Measurements from ENCODE around the gene ABCA7. TPM values are rescaled to one million over a fixed set of nuclear protein-coding genes. Genes with fewer than 3 reads are reported as not detected.

ABCA7 gene, protein sequence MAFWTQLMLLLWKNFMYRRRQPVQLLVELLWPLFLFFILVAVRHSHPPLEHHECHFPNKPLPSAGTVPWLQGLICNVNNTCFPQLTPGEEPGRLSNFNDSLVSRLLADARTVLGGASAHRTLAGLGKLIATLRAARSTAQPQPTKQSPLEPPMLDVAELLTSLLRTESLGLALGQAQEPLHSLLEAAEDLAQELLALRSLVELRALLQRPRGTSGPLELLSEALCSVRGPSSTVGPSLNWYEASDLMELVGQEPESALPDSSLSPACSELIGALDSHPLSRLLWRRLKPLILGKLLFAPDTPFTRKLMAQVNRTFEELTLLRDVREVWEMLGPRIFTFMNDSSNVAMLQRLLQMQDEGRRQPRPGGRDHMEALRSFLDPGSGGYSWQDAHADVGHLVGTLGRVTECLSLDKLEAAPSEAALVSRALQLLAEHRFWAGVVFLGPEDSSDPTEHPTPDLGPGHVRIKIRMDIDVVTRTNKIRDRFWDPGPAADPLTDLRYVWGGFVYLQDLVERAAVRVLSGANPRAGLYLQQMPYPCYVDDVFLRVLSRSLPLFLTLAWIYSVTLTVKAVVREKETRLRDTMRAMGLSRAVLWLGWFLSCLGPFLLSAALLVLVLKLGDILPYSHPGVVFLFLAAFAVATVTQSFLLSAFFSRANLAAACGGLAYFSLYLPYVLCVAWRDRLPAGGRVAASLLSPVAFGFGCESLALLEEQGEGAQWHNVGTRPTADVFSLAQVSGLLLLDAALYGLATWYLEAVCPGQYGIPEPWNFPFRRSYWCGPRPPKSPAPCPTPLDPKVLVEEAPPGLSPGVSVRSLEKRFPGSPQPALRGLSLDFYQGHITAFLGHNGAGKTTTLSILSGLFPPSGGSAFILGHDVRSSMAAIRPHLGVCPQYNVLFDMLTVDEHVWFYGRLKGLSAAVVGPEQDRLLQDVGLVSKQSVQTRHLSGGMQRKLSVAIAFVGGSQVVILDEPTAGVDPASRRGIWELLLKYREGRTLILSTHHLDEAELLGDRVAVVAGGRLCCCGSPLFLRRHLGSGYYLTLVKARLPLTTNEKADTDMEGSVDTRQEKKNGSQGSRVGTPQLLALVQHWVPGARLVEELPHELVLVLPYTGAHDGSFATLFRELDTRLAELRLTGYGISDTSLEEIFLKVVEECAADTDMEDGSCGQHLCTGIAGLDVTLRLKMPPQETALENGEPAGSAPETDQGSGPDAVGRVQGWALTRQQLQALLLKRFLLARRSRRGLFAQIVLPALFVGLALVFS (N-terminal part only)
- 10 to 100 TPM; 21.8 to 31.2 TPM for total RNA-seq

DNA sequence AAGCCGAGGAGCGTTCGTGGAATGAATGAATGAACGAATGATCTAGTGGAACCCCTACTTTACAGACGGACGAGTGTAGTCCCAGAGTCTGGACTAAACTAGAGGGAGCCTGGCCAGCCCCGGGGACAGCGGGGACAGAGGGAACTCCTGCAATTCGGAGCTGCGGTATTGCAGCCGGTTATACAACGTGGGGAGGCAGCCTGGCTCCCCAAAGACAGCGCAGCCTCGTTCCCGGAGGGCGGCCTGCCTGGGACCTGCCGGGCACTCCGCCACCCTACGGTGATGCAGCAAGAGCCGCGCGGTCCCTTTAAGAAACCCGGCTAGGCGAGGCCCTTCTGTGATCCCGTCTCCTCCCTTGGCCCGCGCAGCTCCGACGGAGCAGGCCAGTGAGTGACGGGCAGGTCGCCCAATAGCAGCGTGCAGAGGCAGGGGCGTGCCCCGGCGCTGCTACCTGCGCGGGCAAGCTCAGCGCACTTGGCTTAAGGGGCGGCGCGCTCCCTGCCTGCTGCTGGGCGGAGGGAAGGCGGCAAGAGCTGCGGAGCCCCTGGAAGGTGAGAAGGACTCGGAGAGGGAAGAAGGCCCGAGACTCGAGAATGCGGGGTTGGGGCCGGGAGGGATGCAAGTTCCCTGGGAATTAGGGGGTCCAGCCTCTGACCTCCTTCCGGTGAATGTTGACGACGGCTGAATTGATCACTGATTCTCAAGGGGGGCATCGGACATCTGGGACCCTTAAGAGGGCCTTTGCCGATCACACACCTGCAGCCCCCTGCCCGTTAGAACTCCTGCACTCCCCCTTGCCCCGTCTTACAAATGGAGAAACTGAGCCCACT lies at the start of gene ABCA7:
ABCA7 (plus strand) TSS at position 462 of the 830 bp plus-strand sequence. CDS start 1,255 bp downstream, outside the sequence.
- H3K27ac Mint-ChIP-seq = peak within 1 kb of the TSS; percentile 82
- H3K9me3 Mint-ChIP-seq = no peaks in the 10 kb centered on the region
- H3K4me1 Mint-ChIP-seq = peaks cover 25% of the 10 kb centered on the region
- peak within 1 kb of the TSS; percentile 93 for H3K4me3 Mint-ChIP-seq
- peak; percentile 96 for ATAC-seq (replicated peaks)
- H3K27me3 Mint-ChIP-seq = no peaks in the 10 kb centered on the region
- H3K36me3 Mint-ChIP-seq (ENCODE audit: low read depth) = peaks cover 43% of the 10 kb centered on the region

DNA sequence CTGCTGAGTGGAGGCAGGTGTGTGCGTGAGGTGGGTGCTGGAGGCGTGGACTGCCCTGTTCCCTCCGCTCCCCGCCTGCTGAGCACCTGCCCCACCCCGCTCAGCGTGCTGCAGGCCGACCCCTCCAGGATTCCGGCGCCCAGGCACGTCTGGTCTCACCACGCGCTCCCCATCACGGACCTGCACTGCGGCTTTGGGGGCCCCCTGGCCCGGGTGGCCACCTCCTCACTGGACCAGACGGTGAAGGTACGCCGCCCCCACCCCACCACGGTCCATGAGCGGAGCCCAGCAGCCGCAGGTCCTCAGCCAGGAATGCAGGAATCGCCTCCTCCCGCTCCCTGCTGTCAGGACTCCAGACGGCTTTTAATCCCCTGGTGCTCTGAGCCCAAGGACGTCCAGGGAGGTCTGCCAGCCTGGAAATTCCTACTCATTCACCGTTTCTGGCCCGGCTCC lies 49.8 kb upstream of the ABCA7 start:
- ATAC-seq (replicated peaks) = no peak
- H3K27ac Mint-ChIP-seq = no peak overlapping the region
- no peak overlapping the region for H3K4me3 Mint-ChIP-seq
- peaks cover 40% of the 10 kb centered on the region for H3K36me3 Mint-ChIP-seq (ENCODE audit: low read depth)
- no peaks in the 10 kb centered on the region for H3K27me3 Mint-ChIP-seq
- no peaks in the 10 kb centered on the region for H3K4me1 Mint-ChIP-seq
- no peaks in the 10 kb centered on the region for H3K9me3 Mint-ChIP-seq

DNA sequence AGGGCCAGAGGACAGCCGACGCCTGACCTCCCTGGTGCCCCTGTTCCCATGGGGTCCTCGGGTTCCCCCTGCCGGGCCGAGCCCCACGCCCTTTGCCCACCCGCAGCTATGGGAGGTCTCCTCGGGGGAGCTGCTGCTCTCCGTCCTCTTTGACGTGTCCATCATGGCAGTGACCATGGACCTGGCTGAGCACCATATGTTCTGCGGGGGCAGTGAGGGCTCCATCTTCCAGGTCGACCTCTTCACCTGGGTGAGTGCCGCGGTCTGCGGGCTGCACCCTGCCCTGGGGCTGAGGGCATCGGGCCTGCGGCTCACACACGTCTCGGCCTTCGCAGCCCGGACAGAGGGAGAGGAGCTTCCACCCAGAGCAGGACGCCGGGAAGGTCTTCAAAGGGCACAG lies 49.2 kb upstream of the ABCA7 start:
- H3K36me3 Mint-ChIP-seq (ENCODE audit: low read depth) = peaks cover 40% of the 10 kb centered on the region
- no peaks in the 10 kb centered on the region for H3K9me3 Mint-ChIP-seq
- no peak overlapping the region for H3K27ac Mint-ChIP-seq
- no peak for ATAC-seq (replicated peaks)
- H3K4me1 Mint-ChIP-seq = no peaks in the 10 kb centered on the region
- no peak overlapping the region for H3K4me3 Mint-ChIP-seq
- no peaks in the 10 kb centered on the region for H3K27me3 Mint-ChIP-seq

DNA sequence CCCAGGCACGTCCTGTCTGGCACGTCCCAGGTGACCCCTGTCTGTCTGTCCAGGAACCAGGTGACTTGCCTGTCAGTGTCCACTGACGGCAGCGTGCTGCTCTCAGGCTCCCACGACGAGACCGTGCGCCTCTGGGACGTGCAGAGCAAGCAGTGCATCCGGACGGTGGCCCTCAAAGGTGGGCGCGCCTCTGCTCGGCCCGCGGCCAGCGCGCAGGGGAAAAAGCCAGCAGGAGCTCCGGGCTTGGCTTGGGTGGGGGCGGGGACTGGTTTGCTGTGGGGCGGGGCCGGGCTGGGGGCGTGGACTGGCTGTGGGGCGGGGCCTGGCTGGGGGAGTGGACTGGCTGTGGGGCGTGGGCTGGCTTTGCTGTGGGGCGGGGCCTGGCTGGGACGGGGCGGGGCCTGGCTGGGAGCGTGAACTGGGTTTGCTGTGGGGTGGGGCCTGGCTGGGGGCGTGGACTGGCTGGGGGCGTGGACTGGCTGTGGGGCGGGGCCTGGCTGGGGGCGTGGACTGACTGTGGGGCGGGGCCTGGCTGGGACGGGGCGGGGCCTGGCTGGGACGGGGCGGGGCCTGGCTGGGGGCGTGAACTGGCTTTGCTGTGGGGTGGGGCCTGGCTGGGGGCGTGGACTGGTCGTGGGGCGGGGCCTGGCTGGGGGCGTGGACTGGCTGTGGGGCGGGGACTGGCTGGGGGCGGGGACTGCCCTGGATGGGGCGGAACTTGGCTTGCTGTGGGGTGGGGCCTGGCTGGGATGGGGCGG lies 48.6 kb upstream of the ABCA7 start:
- H3K9me3 Mint-ChIP-seq = no peaks in the 10 kb centered on the region
- H3K4me3 Mint-ChIP-seq = no peak overlapping the region
- peaks cover 40% of the 10 kb centered on the region for H3K36me3 Mint-ChIP-seq (ENCODE audit: low read depth)
- no peaks in the 10 kb centered on the region for H3K4me1 Mint-ChIP-seq
- no peaks in the 10 kb centered on the region for H3K27me3 Mint-ChIP-seq
- H3K27ac Mint-ChIP-seq = no peak overlapping the region
- ATAC-seq (replicated peaks) = peak; percentile 65

DNA sequence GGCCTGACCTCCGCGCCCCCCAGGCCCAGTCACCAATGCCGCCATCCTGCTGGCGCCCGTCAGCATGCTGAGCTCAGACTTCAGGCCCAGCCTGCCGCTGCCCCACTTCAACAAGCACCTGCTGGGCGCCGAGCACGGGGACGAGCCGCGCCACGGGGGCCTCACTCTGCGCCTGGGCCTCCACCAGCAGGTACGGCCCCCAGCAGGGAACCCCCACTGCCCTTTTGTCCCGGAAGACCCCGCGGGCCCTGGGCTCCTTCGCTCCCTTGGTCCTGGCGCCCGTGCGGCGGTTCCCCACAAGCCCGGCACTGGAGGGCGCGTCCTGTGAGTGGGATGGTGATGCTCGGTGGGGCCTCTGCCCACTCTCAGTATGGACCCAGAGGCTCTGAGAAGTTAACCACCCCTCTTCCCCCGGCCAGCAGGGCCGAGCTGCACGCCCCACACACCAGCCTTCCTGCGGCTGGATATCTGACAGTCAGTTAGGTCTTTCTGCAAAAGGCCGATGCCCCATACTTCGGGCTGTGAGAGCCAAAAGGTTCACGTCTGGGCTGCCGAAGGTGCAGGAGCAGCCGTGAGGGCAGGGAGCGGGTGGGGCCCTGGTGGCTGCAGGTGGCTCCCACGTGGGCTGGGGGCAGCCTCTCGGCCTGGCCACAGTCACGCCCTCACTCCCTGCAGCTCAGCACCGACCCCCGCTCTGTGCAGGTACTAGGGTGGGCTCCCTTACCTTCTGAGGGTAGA lies 47.8 kb upstream of the ABCA7 start:
- H3K36me3 Mint-ChIP-seq (ENCODE audit: low read depth) = peaks cover 32% of the 10 kb centered on the region
- no peaks in the 10 kb centered on the region for H3K9me3 Mint-ChIP-seq
- no peaks in the 10 kb centered on the region for H3K27me3 Mint-ChIP-seq
- no peaks in the 10 kb centered on the region for H3K4me1 Mint-ChIP-seq
- ATAC-seq (replicated peaks) = no peak
- no peak overlapping the region for H3K27ac Mint-ChIP-seq
- H3K4me3 Mint-ChIP-seq = no peak overlapping the region

DNA sequence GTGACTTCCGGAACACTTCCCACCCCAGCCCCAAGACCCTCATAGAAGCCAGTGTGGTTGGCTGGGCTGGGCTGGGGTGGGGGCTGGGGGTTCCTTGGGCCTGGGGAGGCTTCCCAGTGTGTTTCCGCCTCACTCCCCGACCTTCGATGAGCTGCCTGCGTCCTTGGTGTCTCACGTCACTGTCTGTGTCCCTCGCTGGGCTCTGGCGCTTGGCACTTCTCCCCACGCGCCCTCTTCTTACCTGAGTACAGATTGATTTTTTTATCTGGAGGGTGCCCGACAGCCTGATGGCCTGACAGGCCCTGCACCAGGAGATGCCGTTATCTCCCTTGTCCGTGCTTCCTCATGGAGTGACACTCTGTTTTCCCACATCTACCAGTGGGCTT lies 47.2 kb upstream of the ABCA7 start:
- no peaks in the 10 kb centered on the region for H3K9me3 Mint-ChIP-seq
- H3K27me3 Mint-ChIP-seq = no peaks in the 10 kb centered on the region
- ATAC-seq (replicated peaks) = no peak
- peaks cover 28% of the 10 kb centered on the region for H3K36me3 Mint-ChIP-seq (ENCODE audit: low read depth)
- H3K4me3 Mint-ChIP-seq = no peak overlapping the region
- H3K4me1 Mint-ChIP-seq = no peaks in the 10 kb centered on the region
- H3K27ac Mint-ChIP-seq = no peak overlapping the region

DNA sequence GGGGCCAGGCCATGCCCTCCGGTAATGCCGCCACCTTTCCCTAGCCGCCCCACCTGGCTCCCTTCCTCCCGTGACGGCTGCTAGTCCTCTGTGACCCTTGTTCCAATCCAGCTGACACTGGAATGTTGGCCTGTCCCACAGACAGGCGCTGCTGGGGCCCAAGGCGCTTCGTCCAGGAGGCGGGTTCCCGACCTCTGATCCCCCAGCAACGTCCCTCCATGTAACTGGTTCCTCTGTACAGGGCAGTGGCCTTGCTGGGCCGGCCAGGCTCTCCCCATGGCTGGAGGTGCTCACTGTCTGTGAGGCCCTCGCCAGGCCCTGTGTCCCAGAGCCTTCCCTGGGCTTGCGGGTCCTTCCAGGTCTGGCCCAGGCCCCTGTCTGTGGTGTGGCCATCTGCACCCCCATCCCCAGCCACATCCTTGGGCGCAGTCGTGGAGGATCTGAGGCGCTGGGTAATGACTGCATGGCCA lies 46.5 kb upstream of the ABCA7 start:
- Mint-ChIP-seq H3K27ac (no peak overlapping the region), H3K27me3 (no peaks in the 10 kb centered on the region), H3K9me3 (no peaks in the 10 kb centered on the region), H3K36me3 (ENCODE audit: low read depth) (peaks cover 21% of the 10 kb centered on the region), H3K4me1 (no peaks in the 10 kb centered on the region), H3K4me3 (no peak overlapping the region)
- no peak for ATAC-seq (replicated peaks)

DNA sequence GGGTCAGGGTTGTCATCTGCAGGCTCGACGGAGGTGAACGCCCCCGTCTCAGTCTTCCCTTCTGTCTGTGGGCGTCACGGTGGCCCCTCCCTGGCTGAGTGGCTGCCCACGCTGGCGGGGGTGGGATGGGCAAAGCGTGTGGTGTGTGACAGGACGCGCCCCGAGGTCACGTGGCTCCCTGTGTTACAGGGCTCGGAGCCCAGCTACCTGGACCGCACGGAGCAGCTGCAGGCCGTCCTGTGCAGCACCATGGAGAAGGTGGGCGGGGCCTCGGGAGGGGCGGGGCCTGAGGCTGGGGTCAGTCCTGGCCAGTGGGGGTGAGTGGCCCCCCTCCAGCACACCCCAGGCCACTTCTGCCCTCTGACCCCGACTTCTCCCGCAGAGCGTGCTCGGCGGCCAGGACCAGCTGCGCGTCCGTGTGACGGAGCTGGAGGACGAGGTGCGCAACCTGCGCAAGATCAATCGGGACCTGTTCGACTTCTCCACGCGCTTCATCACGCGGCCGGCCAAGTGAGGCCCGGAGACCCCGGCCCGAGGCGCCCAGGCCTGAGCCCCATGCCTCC lies 46.0 kb upstream of the ABCA7 start:
- no peaks in the 10 kb centered on the region for H3K9me3 Mint-ChIP-seq
- no peak overlapping the region for H3K4me3 Mint-ChIP-seq
- no peaks in the 10 kb centered on the region for H3K4me1 Mint-ChIP-seq
- no peak for ATAC-seq (replicated peaks)
- H3K36me3 Mint-ChIP-seq (ENCODE audit: low read depth) = peaks cover 17% of the 10 kb centered on the region
- H3K27me3 Mint-ChIP-seq = peaks cover 3% of the 10 kb centered on the region
- no peak overlapping the region for H3K27ac Mint-ChIP-seq

DNA sequence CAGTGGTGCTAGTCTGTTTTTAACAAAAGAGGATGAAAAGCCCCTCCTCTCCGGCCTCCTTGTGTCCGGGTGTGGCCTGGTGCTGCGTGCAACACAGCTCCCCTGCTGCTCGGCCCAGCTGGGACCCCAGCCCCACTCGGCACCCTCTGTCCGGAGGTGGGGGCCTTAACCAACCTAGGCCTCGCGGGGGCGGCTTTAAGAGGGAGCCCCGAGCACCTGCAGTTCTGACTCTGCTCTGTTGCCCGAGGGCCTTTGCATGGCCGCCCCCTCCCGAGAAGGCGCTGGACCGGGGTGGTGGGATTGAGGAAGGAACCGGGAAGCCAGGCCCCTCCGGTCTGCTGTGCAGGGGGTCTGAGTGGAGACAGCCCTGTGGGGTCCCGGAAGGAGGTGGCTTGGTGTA lies 45.4 kb upstream of the ABCA7 start:
- Mint-ChIP-seq H3K36me3 (ENCODE audit: low read depth) (peaks cover 16% of the 10 kb centered on the region), H3K4me3 (no peak overlapping the region), H3K9me3 (no peaks in the 10 kb centered on the region), H3K27me3 (peaks cover 9% of the 10 kb centered on the region), H3K27ac (no peak overlapping the region), H3K4me1 (no peaks in the 10 kb centered on the region)
- no peak for ATAC-seq (replicated peaks)

DNA sequence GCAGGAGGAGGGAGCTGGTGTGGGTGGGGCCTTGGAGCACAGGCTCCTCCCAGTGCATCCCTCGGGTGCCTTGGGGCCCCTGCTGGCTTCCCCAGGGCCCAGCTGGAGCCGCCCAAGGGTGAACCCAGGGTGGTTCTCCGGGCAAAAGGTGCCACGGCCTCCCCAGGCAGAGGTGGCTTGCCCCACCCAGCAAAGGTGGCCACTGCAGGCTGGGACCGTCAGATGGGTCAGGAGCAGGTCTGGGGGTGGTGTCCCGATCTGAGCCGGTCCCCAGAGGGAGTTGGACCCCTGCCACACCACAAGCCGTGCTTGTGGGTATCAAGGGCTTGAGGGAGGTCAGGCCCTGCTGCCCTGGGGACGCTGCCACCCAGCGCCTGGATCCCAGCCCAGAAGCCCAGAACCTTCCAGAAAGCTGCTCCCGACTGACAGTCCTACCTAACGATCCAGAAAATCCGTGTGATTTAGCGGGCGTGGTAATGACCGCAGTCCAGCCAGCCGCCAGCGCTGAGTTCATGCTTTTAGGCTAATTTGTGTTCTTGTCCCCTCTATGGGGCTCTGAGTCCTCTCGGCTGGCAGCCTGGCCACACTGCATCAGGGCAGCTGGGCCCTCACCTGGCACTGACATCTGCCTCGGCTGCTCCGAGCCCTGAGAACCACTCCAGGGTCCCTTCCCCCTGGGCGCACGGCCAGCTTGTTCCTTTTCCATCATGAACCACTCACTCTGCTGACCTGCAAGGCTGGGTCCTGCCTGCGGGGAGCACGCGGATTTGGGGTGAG lies 44.7 kb upstream of the ABCA7 start:
- no peaks in the 10 kb centered on the region for H3K4me1 Mint-ChIP-seq
- peaks cover 9% of the 10 kb centered on the region for H3K27me3 Mint-ChIP-seq
- H3K36me3 Mint-ChIP-seq (ENCODE audit: low read depth) = peaks cover 16% of the 10 kb centered on the region
- no peak for ATAC-seq (replicated peaks)
- H3K9me3 Mint-ChIP-seq = no peaks in the 10 kb centered on the region
- no peak overlapping the region for H3K27ac Mint-ChIP-seq
- no peak overlapping the region for H3K4me3 Mint-ChIP-seq

DNA sequence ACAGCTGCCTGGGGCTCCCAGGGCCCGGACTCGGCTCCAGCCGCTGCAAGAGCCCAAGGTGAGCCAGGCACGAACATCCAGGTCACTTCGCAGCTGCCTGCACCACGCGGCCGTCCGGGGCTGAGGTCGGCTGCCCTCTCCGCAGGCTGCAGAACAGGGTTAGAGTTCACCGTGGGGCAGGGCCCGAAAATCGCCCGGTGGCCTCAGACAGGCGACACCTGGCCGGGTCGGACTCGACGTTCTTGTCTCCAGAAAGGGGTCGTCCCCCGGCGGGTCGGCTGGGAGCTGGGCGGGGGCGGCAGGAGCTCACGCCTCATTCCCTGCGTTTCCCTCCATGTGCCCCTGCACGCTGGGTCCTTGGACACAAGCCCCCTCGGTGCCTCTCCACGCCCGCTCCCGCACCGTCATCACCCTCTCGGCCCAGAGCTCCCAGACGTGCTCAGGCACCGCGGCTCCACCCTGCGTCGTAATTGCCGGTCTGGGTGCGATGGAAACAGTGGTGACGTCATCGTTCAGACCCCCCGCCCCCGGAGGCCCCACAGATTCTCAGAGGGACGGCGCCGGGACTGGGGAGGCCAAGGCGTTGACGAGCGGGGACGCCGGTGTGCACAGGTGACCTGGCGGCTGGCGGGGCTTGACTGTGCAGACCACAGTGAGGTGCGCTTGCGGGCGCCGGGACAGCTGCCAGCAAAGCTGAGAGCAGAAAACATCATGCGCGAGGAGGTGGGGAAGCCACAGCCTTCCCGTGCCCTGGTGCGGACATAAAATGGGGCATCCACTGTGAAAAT lies 43.7 kb upstream of the ABCA7 start:
- Mint-ChIP-seq H3K4me3 (peak overlapping the region; percentile 49), H3K36me3 (ENCODE audit: low read depth) (peaks cover 16% of the 10 kb centered on the region), H3K27me3 (peaks cover 11% of the 10 kb centered on the region), H3K4me1 (no peaks in the 10 kb centered on the region), H3K9me3 (no peaks in the 10 kb centered on the region), H3K27ac (no peak overlapping the region)
- ATAC-seq (replicated peaks) = peak; percentile 65
